ENCODE data around the gene MCM3. TPM values are rescaled to one million over a fixed set of nuclear protein-coding genes. Genes with fewer than 3 reads are reported as not detected.
A peak's percentile ranks its signal among the peaks of the same experiment; 100 is the strongest.

The MCM3 gene
- total RNA-seq, 2 donors from 2014 or later = 24.5 to 25.6 TPM

GRCh38 chr6:52305948-52306767 is 21.6 kb upstream of the MCM3 start:
- no peak for DNase-seq (ENCODE audit: low spot score)
- intact Hi-C loops (cut with DNase I) = no loop called here

DNA sequence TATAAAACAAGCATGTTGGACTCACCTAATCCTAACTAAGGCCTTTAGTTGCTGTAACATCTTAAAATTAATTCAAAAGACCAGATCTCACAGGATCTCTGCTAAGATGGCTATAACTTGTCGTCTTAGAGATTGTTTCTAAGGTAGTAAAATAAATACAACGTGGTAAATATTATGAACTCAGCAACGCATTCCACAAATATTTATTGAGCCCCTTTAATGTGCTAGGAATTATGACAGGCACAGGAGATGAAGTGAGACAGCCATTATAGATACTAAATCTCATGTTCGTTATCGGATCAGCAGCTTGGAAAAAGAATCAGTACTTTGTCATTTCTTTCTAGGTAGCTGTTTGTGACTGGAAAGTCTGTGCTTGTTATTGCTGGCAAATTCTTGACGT is 20.9 kb upstream of the MCM3 start:
- no peak for DNase-seq (ENCODE audit: low spot score)
- intact Hi-C loops (cut with DNase I) = no loop called here

DNA sequence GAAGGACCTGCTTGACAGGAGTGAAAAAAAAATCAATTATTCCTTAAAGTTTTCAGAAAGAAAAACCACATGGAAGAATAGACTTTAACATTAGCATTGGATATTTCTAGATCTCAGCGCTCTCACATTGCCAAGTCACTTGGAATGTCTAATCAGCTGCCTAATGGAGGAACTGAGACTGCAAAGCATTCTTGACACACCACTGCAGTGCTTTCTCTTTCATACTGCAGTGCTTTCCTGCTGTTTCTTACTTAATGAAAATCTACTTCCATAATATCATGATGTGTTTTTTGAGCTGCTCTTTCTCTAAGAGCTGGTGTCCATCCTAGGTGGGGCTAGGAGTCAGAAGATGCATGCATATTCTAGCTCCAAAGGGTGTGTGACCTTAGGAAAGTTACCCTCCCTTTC is 20.4 kb upstream of the MCM3 start:
- intact Hi-C loops (cut with DNase I) = no loop called here
- no peak for DNase-seq (ENCODE audit: low spot score)

- intact Hi-C loops (cut with DNase I) = no loop called here
Observed at GRCh38 chr6:52303178-52303577, 18.6 kb upstream of the MCM3 start.

DNA sequence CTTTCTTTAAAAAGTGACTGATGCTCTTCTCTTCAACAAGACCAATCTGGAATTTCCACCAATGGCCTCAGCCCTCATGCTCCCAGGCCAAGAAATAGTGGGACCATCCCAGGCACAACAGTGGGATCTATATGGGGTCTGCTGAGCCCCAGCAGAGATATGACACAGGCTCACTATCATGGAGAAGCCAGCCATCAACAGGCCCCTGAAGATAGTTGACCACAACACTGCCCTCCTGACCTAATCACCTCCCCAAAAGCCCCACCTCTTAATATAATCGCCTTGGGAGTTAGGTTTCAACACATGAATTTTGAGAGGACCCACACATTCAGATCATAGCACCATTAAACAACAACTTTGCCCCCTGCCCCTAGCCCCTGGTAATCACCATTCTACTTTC is 16.8 kb upstream of the MCM3 start:
- no peak for DNase-seq (ENCODE audit: low spot score)
- intact Hi-C loops (cut with DNase I) = no loop called here

More at GRCh38 chr6:52303178-52303577, 18.6 kb upstream of the MCM3 start:
- no peak for DNase-seq (ENCODE audit: low spot score)

- no peak for DNase-seq (ENCODE audit: low spot score)
- intact Hi-C loops (cut with DNase I) = no loop called here
Observed at GRCh38 chr6:52300489-52300931, 16.0 kb upstream of the MCM3 start.

DNA sequence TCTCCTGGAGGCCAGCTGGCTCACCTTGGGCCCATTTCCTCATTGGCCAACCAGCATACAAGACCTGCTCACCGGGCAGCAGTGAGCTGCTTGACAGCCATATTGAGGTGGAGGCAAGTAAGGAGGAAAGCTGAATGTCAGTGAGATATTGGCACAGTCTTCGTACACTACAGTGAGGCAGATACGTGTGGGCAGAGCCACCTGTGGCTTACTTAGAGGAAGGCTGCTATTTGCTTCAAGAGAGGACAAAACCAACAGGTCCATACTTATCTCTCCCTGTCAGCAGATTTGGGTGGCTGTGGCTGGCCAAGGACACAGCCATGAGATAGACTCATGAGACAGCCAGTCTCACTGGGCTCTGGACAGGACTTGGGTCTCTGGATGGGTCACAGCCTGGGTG is 15.1 kb upstream of the MCM3 start:
- intact Hi-C loops (cut with DNase I) = loop anchor here (5.0 kb wide), 2 partner anchors 88 to 98 kb away; no protein-coding TSS in a partner anchor

DNA sequence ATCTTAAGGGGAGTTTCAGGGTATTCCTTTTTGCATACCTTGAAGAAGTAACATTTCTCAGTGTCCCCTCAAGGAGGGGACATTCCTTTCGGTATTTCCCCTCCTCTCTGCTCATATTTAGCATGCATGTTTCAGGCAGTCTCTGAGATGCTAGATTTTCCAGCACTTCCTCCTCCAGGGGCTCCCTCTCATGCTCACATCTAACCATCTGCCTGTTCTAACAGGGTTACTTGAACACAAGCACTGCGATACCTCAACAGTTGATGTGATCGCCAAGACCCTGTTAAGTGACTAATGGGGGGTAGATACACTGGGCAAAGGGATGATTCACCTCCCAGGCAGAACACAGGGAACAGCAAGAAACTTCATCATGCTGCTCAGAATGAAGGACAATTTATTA is 12.9 kb upstream of the MCM3 start:
- no peak for DNase-seq (ENCODE audit: low spot score)
- intact Hi-C loops (cut with DNase I) = loop anchor here (5.0 kb wide), 2 partner anchors 90 to 100 kb away; no protein-coding TSS in a partner anchor

More for the DNA sequence above, 15.1 kb upstream of the MCM3 start:
- DNase-seq (ENCODE audit: low spot score) = no peak

- intact Hi-C loops (cut with DNase I) = loop anchor here in 1 of 2 donors (5.0 kb wide), 1 partner anchor 109 kb away; no protein-coding TSS in a partner anchor
- DNase-seq (ENCODE audit: low spot score) = no peak
Observed at GRCh38 chr6:52293067-52293466, 8.5 kb upstream of the MCM3 start.

GRCh38 chr6:52288841-52289240 is 4.3 kb upstream of the MCM3 start:
- intact Hi-C loops (cut with DNase I) = no loop called here

DNA sequence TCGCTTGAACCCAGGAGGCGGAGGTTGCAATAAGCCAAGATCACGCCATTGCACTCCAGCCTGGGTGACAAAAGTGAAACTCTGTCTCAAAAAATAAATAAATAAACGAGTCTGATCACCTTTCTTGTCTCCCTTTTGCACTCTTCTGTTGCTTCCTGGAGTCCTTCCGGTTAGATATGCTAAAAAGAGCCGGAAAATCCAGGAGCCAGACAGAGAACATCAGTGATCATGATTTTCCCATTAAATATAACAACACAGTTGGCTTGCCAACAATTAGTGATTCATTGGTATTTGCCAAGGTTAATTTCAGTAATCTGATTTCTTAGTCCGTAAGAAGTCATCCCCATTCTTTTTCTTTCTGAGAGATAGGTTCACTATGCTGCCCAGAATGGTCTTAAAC is 3.7 kb upstream of the MCM3 start:
- DNase-seq (ENCODE audit: low spot score) = no peak
- intact Hi-C loops (cut with DNase I) = no loop called here

More at GRCh38 chr6:52288841-52289240, 4.3 kb upstream of the MCM3 start:
- DNase-seq (ENCODE audit: low spot score) = no peak

DNA sequence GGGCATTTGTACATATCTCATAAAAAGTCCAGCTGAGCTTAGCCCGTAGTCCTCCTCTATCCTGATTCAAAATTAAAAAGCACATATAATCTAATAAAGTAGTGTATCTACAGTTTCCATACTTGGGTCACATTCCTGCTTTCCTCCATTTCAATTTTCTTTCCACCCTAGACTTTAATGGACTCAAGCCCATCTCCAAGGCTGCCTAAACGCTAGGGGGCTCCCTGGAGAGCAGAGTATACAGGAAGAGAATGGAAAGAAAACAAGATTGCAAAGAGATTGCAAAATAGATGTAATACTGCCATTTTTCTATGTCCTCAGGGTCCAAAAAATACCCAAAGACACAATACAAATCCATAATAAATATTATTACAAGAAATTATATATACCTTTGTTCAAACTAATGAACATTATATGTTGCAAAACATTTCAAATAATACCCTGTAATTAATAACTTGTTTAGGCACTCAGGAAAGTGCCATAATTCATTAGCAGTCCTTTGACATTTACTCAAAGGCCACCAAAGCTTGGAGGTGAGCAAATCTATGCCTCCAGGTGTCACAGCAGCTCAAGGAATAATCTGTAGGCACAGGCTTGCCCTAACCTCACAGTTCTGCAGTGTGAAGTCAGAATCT is 2.4 kb upstream of the MCM3 start:
- intact Hi-C loops (cut with DNase I) = no loop called here
- DNase-seq (ENCODE audit: low spot score) = no peak

DNA sequence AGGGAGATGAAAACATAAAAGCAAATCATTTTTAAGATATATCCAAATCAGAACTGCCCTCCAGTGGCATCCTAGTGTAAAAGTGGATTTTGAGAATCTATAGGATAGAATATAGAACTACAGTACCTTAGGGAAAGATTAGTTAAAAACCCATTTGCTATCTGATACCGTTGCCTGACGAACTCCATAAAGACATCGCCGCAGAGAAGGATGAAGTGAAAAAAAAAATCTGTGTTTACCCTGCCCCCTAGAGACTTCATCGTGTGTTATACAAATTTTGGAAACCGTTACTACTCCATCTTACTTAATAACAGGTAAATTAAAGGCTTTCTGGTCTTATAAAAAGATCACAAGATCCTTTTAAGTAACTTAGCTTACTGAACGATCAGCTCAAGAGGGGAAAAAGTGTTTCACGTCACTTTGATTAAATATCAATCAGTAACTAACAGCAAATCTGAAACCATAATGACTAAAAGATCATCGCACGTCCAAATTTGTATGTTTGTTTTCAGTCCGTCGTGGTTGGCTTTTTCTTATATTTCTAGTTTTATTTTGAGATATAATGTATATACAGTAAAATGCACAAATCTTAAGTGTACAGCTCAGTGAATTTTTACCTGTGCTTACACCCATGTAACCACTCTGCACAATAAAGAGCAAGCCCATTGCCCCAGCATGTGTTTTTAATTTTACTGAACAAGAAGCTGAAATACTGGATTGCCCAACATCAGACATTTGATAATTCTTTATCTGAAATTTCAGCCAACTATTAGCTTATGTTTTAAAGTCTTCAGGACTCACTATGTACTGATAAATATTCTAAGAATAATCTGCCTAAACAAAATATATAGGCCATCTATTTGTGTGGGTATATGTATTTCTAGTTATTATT is 881 bp upstream of the MCM3 start:
- no peak for DNase-seq (ENCODE audit: low spot score)
- intact Hi-C loops (cut with DNase I) = no loop called here

- intact Hi-C loops (cut with DNase I) = no loop called here
- no peak for DNase-seq (ENCODE audit: low spot score)
Observed at GRCh38 chr6:52284131-52284459, 447 bp downstream of the MCM3 start.

DNA sequence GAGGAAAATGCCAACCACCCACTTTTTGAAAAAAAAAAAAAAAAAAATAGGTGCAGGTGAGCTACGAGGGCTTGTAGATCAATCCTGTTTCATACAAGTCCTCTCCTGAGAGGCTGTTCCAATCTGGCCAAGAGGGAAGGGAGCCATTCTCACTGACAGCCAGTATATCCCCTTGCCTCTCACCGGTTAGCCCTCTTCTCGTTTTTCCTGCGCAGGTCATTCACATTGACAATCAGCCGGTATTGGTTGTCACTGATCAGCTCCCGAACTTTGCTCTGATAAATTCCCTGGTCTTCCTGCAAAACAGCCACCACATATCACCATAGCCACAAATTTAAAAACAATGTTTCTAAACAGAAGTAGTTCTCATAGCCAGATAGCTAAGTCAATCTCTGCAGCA is 1.4 kb downstream of the MCM3 start:
- no peak for DNase-seq (ENCODE audit: low spot score)
- intact Hi-C loops (cut with DNase I) = no loop called here

DNA sequence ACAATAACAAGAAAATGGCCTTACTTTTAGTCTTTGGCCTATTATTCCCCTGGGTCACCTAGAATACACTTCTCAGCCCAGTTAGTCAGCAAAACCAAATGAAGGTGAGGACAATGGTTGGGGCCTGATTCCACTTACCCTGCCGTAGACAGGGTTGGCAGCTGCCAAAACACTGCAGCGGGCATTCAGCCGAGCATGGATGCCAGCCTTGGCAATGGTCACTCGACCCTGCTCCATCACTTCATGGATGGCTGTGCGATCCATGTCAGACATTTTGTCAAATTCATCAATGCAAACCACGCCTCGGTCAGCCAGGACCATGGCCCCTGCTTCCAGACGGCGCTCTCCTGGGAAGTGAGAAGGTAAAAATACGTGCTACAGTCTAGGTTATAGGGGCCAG is 8.4 kb downstream of the MCM3 start:
- intact Hi-C loops (cut with DNase I) = no loop called here

GRCh38 chr6:52271852-52272460 is 12.6 kb downstream of the MCM3 start:
- DNase-seq (ENCODE audit: low spot score) = no peak
- intact Hi-C loops (cut with DNase I) = no loop called here

More for the DNA sequence above, 8.4 kb downstream of the MCM3 start:
- DNase-seq (ENCODE audit: low spot score) = no peak

- peak; percentile 87 for DNase-seq (ENCODE audit: low spot score)
- intact Hi-C loops (cut with DNase I) = no loop called here
Observed at GRCh38 chr6:52263709-52264540, 20.6 kb downstream of the MCM3 start.
